HepG2 (cell line): ENCODE results near the gene DOK7. TPM values are rescaled to one million over a fixed set of nuclear protein-coding genes. Genes with fewer than 3 reads are reported as not detected.

Experiments used
- ATAC-seq: fragments of 200-7000 bp; cut with Tn5 transposase; 3 replicates; pipeline ENCODE4 v1.9.1; 2020; ENCODE audit warnings: mild to moderate bottlenecking, moderate library complexity
- BruUV-seq: library from RNA; stranded (reverse); fragments of 400-500 nt; replicated peaks from 2 replicates; lab custom pipeline; 2021; lab: Mats Ljungman, UMichigan
- CTCF ChIA-PET: fragments of 300-600 bp; formaldehyde crosslinking; extraction: SDS; loops from one replicate; lab custom pipeline; 2021; ENCODE audit warnings: low total read pairs, inconsistent platforms, low intra/inter-chr PET ratio; lab: Yijun Ruan, JAX
- POLR2A ChIA-PET: fragments of 350-600 bp; sonication (Branson Sonifier 250); formaldehyde crosslinking; loops from one replicate; lab custom pipeline; 2020; ENCODE audit warnings: antibody characterized with exemption, inconsistent platforms; lab: Yijun Ruan, JAX
- DNase-seq: peaks from one replicate; pipeline ENCODE4 v3.0.0-alpha.2; 2015; ENCODE audit warnings: low spot score
- FAIRE-seq: peaks from 3 replicates; lab custom pipeline; 2011; peaks lifted over from hg19 to GRCh38; lab: Jason Lieb, UNC
- H2AFZ ChIP-seq: one replicate; pipeline ENCODE4 v1.6.1; 2011; ENCODE audit warnings: low read length, inconsistent platforms
- H3K27ac ChIP-seq: fragments of 300-600 bp; 3 replicates; pipeline ENCODE4 v1.8.0; 2011; ENCODE audit warnings: mixed run types, mild to moderate bottlenecking, mixed read lengths, low read length, inconsistent platforms; ENCODE audit not compliant: insufficient read depth; ENCODE audit errors: extremely low read length
- H3K27me3 ChIP-seq, 2 experiments: fragments of 200-600 bp in 1 of 2; 2 replicates in 1 of 2; 3 replicates in 1 of 2; pipeline versions ENCODE4 v1.6.0 to v1.8.0; 2011; ENCODE audit warnings: low read length in 2 of 2, mild to moderate bottlenecking in 2 of 2, moderate library complexity in 2 of 2, inconsistent platforms in 1 of 2; ENCODE audit not compliant: insufficient read depth in 2 of 2, control insufficient read depth in 1 of 2
- H3K36me3 ChIP-seq, 2 experiments: fragments of 200-600 bp in 1 of 2; replicated peaks in 1 of 2; 2 replicates in 1 of 2; 3 replicates in 1 of 2; pipeline versions ENCODE4 v1.5.1 to v1.8.0; 2011; ENCODE audit warnings: low read length in 2 of 2, inconsistent platforms in 1 of 2; ENCODE audit not compliant: insufficient read depth in 2 of 2, control insufficient read depth in 1 of 2
- H3K4me1 ChIP-seq: 2 replicates; pipeline ENCODE4 v1.5.1; 2012; ENCODE audit warnings: low read length, inconsistent platforms; ENCODE audit not compliant: insufficient read depth
- H3K4me2 ChIP-seq: 2 replicates; pipeline ENCODE4 v1.6.0; 2011; ENCODE audit warnings: low read depth, low read length, inconsistent platforms
- H3K4me3 ChIP-seq, 3 experiments: fragments of 200-600 bp in 1 of 3; sonication (generic), shearing (Covaris generic) in 1 of 3; replicated peaks in 1 of 3; 2 replicates each; pipeline ENCODE4 v1.5.1; 2011 to 2016; ENCODE audit warnings: low read length in 3 of 3, inconsistent platforms in 2 of 3, low read depth in 2 of 3, mild to moderate bottlenecking in 2 of 3, control low read depth in 1 of 3, mixed read lengths in 1 of 3; ENCODE audit not compliant: insufficient read depth in 1 of 3
- H3K79me2 ChIP-seq: one replicate; pipeline ENCODE4 v1.6.1; 2011; ENCODE audit warnings: low read length, inconsistent platforms; ENCODE audit not compliant: insufficient read depth
- H3K9ac ChIP-seq: 2 replicates; pipeline ENCODE4 v1.6.0; 2011; ENCODE audit warnings: mild to moderate bottlenecking, low read depth, low read length, inconsistent platforms; ENCODE audit not compliant: insufficient read depth
- H3K9me3 ChIP-seq: 2 replicates; pipeline ENCODE4 v1.5.1; 2012; ENCODE audit warnings: mild to moderate bottlenecking, low read length
- H4K20me1 ChIP-seq: 2 replicates; pipeline ENCODE4 v1.6.0; 2011; ENCODE audit warnings: inconsistent platforms, mild to moderate bottlenecking, low read length, moderate library complexity; ENCODE audit not compliant: insufficient read depth
- ADNP ChIP-seq: sonication (generic); formaldehyde crosslinking; IDR thresholded peaks from 2 replicates; pipeline ENCODE4 v1.4.0; 2020; ENCODE audit warnings: missing genetic modification reagents
- ATF5 ChIP-seq: sonication (generic); formaldehyde crosslinking; IDR thresholded peaks from 2 replicates; pipeline ENCODE4 v1.4.0; 2020; ENCODE audit warnings: mild to moderate bottlenecking, low read depth, missing genetic modification reagents
- ATF7-NPFF ChIP-seq: sonication (generic); formaldehyde crosslinking; IDR thresholded peaks from 2 replicates; pipeline ENCODE4 v1.8.1; 2023; ENCODE audit warnings: mild to moderate bottlenecking, low read depth, missing genetic modification reagents, moderate library complexity
- HDAC2 ChIP-seq: sonication (generic); formaldehyde crosslinking; IDR thresholded peaks from 2 replicates; pipeline ENCODE4 v1.4.0; 2020; ENCODE audit warnings: missing genetic modification reagents
- NR0B2 ChIP-seq: sonication (generic); formaldehyde crosslinking; IDR thresholded peaks from 2 replicates; pipeline ENCODE4 v1.4.0; 2020; ENCODE audit warnings: mild to moderate bottlenecking, missing genetic modification reagents
- REXO4 ChIP-seq: sonication (generic); formaldehyde crosslinking; IDR thresholded peaks from 2 replicates; pipeline ENCODE4 v1.8.0; 2022; ENCODE audit warnings: missing genetic modification reagents, mild to moderate bottlenecking, borderline replicate concordance
- SSRP1 ChIP-seq: IDR thresholded peaks from 2 replicates; pipeline ENCODE4 v1.6.1; 2016; ENCODE audit warnings: control low read depth
- ZBTB42 ChIP-seq: sonication (generic); formaldehyde crosslinking; IDR thresholded peaks from 2 replicates; pipeline ENCODE4 v1.5.0; 2020; ENCODE audit warnings: mild to moderate bottlenecking, missing genetic modification reagents
- ZNF136 ChIP-seq: sonication (generic); formaldehyde crosslinking; IDR thresholded peaks from 2 replicates; pipeline ENCODE4 v1.8.1; 2022; ENCODE audit warnings: low read depth, mild to moderate bottlenecking, moderate library complexity, missing genetic modification reagents
- ZNF331 ChIP-seq: sonication (generic); formaldehyde crosslinking; IDR thresholded peaks from 2 replicates; pipeline ENCODE4 v1.4.0; 2020; ENCODE audit warnings: missing genetic modification reagents
- ZNF503 ChIP-seq: sonication (generic); formaldehyde crosslinking; IDR thresholded peaks from 2 replicates; pipeline ENCODE4 v1.4.0; 2020; ENCODE audit warnings: missing genetic modification reagents
- ZNF543 ChIP-seq: sonication (generic); formaldehyde crosslinking; IDR thresholded peaks from 2 replicates; pipeline ENCODE4 v1.4.0; 2020; ENCODE audit warnings: mild to moderate bottlenecking, missing genetic modification reagents
- ZNF549 ChIP-seq: sonication (generic); formaldehyde crosslinking; IDR thresholded peaks from 2 replicates; pipeline ENCODE4 v1.5.0; 2020; ENCODE audit warnings: missing genetic modification reagents
- ZNF672 ChIP-seq: sonication (generic); formaldehyde crosslinking; IDR thresholded peaks from 2 replicates; pipeline ENCODE4 v1.8.1; 2022; ENCODE audit warnings: missing genetic modification reagents
- ZNF709 ChIP-seq: sonication (generic); formaldehyde crosslinking; IDR thresholded peaks from 2 replicates; pipeline ENCODE4 v1.5.0; 2020; ENCODE audit warnings: mild to moderate bottlenecking, missing genetic modification reagents
- ZXDC ChIP-seq: sonication (generic); formaldehyde crosslinking; IDR thresholded peaks from 2 replicates; pipeline ENCODE4 v1.5.0; 2020; ENCODE audit warnings: mild to moderate bottlenecking, missing genetic modification reagents
- WGBS: methylation state at CpG from one replicate; pipeline ENCODE4 v1.1.6; 2017; ENCODE audit warnings: low lambda C conversion rate; 5-methylcytosine and 5-hydroxymethylcytosine counted together
- in situ Hi-C: cut with HindIII; loops from 2 replicates; pipeline ENCODE4 v1.10.0; 2017; ENCODE audit warnings: low pct_unique_long_range_greater_than_20kb; ENCODE audit not compliant: extremely low pct_ligation_motif_present
- intact Hi-C: fragments of 100-400 bp; cut with micrococcal nuclease; formaldehyde crosslinking; loops from one replicate; pipeline ENCODE4 v1.10.0; 2022; ENCODE audit not compliant: unreplicated experiment
- polyA plus RNA-seq, 8 experiments: library from polyadenylated mRNA; depleted of rRNA in 3 of 8; stranded (reverse) in 7 of 8; unstranded in 1 of 8; fragments of >200 nt; fragmentation: Illumina TruSeq in 4 of 8; extraction: Trizol in 4 of 8; gene quantifications; 2 replicates each; pipeline versions ENCODE4 v1.2.1 to v1.2.3, GENCODE V29; 2011 to 2016; ENCODE audit warnings: low read depth in 4 of 8, missing spikeins in 1 of 8, mixed read lengths in 1 of 8; ENCODE audit not compliant: insufficient read depth in 1 of 8
- total RNA-seq, 5 experiments: library from RNA; depleted of rRNA; stranded (reverse); fragments of >200 nt; fragmentation: Illumina TruSeq; extraction: Trizol; gene quantifications; 2 replicates each; pipeline ENCODE4 v1.2.3, GENCODE V29; 2016; ENCODE audit warnings: low read depth in 1 of 5

Gene DOK7
- total and polyA plus RNA-seq, 2 of the 13 experiments (the other 11 are each of a cell fraction or from before 2014, with no cell fraction given): 0.03 to 0.07 TPM

- TF ChIP-seq ZXDC: no peak
- no peak for TF ChIP-seq ADNP
- no peak for TF ChIP-seq NR0B2 (CRISPR knock-in tag)
Observed at GRCh38 chr4:3421470-3421869, 41.6 kb upstream of the DOK7 start (continued).

- DNase-seq: no peak
- Histone ChIP-seq H3K27ac (no peak overlapping the region), H2AFZ (no peak overlapping the region), H3K4me2 (no peak overlapping the region), H4K20me1 (no peaks in the 10 kb centered on the region), H3K9me3 (no peaks in the 10 kb centered on the region), H3K4me3 (no peak overlapping the region), H3K36me3 (peaks cover 14 to 58% of the 10 kb centered on the region in 2 experiments; a peak in 4 of 5 replicates), H3K9ac (no peak overlapping the region), H3K79me2 (no peaks in the 10 kb centered on the region), H3K27me3 (no peaks in the 10 kb centered on the region), H3K4me1 (no peaks in the 10 kb centered on the region)
- CTCF ChIA-PET: no interaction called here
- intact Hi-C loops: no loop called here
- no peak for FAIRE-seq
- TF ChIP-seq ATF7-NPFF (CRISPR knock-in tag): no peak
- no peak for TF ChIP-seq ZNF331
- TF ChIP-seq ZNF549 (CRISPR knock-in tag): no peak
- TF ChIP-seq HDAC2 (CRISPR knock-in tag): no peak
- no peak for TF ChIP-seq SSRP1
- no peak for TF ChIP-seq ATF5 (CRISPR knock-in tag)
- no peak for TF ChIP-seq ZNF543
- TF ChIP-seq ZNF503 (CRISPR knock-in tag): no peak
- no peak for TF ChIP-seq ZNF672
- no peak for TF ChIP-seq ZBTB42 (CRISPR knock-in tag)
- TF ChIP-seq ZNF136 (CRISPR knock-in tag): no peak
- TF ChIP-seq REXO4: no peak
- TF ChIP-seq ZNF709: no peak
- no TSS peak for BruUV-seq
- in situ Hi-C loops: no loop called here
- no peak for ATAC-seq
- POLR2A ChIA-PET: no interaction called here
- no CpG with 5 or more reads among the region's 29 CpGs for WGBS
Observed at GRCh38 chr4:3422241-3422801, 40.8 kb upstream of the DOK7 start.
